ENCODE data around the gene LTBP1. TPM values are rescaled to one million over a fixed set of nuclear protein-coding genes. Genes with fewer than 3 reads are reported as not detected.

Gene LTBP1
- total RNA-seq, 2 experiments from 2014 or later: 61.1 to 82.6 TPM

GRCh38 chr2:32925976-32926707 is 20.6 kb upstream of the LTBP1 start:
- no TSS peak for BruUV-seq (replicated peaks)
- no peaks in the 10 kb centered on the region for H3K79me2 ChIP-seq (ENCODE audit: insufficient read depth, low read depth, low read length)
- H3K4me2 ChIP-seq (ENCODE audit: low read length): no peak overlapping the region
- no peak overlapping the region for H3K27ac ChIP-seq (ENCODE audit: low read depth, low read length, poor library complexity, severe bottlenecking)
- CTCF ChIA-PET (ENCODE audit: unreplicated experiment): no interaction called here
- POLR2A ChIA-PET: interaction anchor here (0.5 to 1.0 kb wide), 2 partner anchors 36 to 373 kb away, joined by 4 read pairs; no protein-coding TSS in a partner anchor
- peaks cover 35% of the 10 kb centered on the region for H3K4me1 ChIP-seq (ENCODE audit: insufficient read depth, low read length, poor library complexity, severe bottlenecking)
- H3K9me3 ChIP-seq (ENCODE audit: low read length): peaks cover 8% of the 10 kb centered on the region; the same call in 1 of the 2 replicates
- H4K20me1 ChIP-seq (ENCODE audit: insufficient read depth, low read length): no peaks in the 10 kb centered on the region
- H3K36me3 ChIP-seq (ENCODE audit: insufficient read depth, low read length): no peaks in the 10 kb centered on the region; the same call in 1 of the 2 replicates
- intact Hi-C loops (cut with micrococcal nuclease; ENCODE audit: unreplicated experiment): no loop called here
- H2AFZ ChIP-seq (ENCODE audit: low read length): no peak overlapping the region
- no peak for DNase-seq (ENCODE audit: low spot score)
- H3K9me2 ChIP-seq (ENCODE audit: insufficient read depth, low read length): no peaks in the 10 kb centered on the region
- H3K4me3 ChIP-seq (ENCODE audit: low read depth, low read length, poor library complexity, severe bottlenecking): no peak overlapping the region
- TF ChIP-seq EZH2phosphoT487 (IDR thresholded peaks at IDR 0.05; ENCODE audit: borderline replicate concordance, low read depth, low read length) (no peak), CTCF (conservative IDR thresholded peaks at IDR 0.05; ENCODE audit: low read length) (no peak)

- CTCF ChIA-PET (ENCODE audit: unreplicated experiment): no interaction called here
- Histone ChIP-seq H3K9me3 (ENCODE audit: low read length) (peaks cover 8% of the 10 kb centered on the region; the same call in 1 of the 2 replicates), H3K9me2 (ENCODE audit: insufficient read depth, low read length) (no peaks in the 10 kb centered on the region)
Measured at GRCh38 chr2:32926708-32927084, 20.1 kb upstream of the LTBP1 start.

More at GRCh38 chr2:32926708-32927084, 20.1 kb upstream of the LTBP1 start:
- peak; percentile 37 for DNase-seq (ENCODE audit: low spot score)
- Histone ChIP-seq H3K4me1 (ENCODE audit: insufficient read depth, low read length, poor library complexity, severe bottlenecking) (peaks cover 35% of the 10 kb centered on the region), H3K4me3 (ENCODE audit: low read depth, low read length, poor library complexity, severe bottlenecking) (no peak overlapping the region), H3K4me2 (ENCODE audit: low read length) (peak overlapping the region; percentile 21; the same call in 1 of the 2 replicates), H3K79me2 (ENCODE audit: insufficient read depth, low read depth, low read length) (no peaks in the 10 kb centered on the region), H3K27ac (ENCODE audit: low read depth, low read length, poor library complexity, severe bottlenecking) (no peak overlapping the region), H4K20me1 (ENCODE audit: insufficient read depth, low read length) (no peaks in the 10 kb centered on the region), H3K36me3 (ENCODE audit: insufficient read depth, low read length) (no peaks in the 10 kb centered on the region; the same call in 1 of the 2 replicates), H2AFZ (ENCODE audit: low read length) (peak overlapping the region; percentile 31; the same call in 1 of the 2 replicates)
- intact Hi-C loops (cut with micrococcal nuclease; ENCODE audit: unreplicated experiment): no loop called here
- POLR2A ChIA-PET: no interaction called here
- TF ChIP-seq EZH2phosphoT487 (IDR thresholded peaks at IDR 0.05; ENCODE audit: borderline replicate concordance, low read depth, low read length) (no peak), CTCF (conservative IDR thresholded peaks at IDR 0.05; ENCODE audit: low read length) (peak; percentile 43; the same call in 1 of the 2 replicates)
- BruUV-seq (replicated peaks): no TSS peak
